Lung (tissue), 12 donors: Measurements from ENCODE around the gene LUC7L2. TPM values are rescaled to one million over a fixed set of nuclear protein-coding genes. Genes with fewer than 3 reads are reported as not detected.

ENCODE experiments used
- ATAC-seq: fragments of 200-7000 bp; cut with Tn5 transposase; one replicate; pipeline ENCODE4 v1.9.1; 2020; ENCODE audit warnings: moderate number of reproducible peaks; ENCODE audit not compliant: insufficient read depth, low FRiP score
- DNase-seq, 3 donors: peaks; one replicate each; pipeline ENCODE4 v3.0.0-alpha.2; 2013 to 2017
- H3K27ac ChIP-seq, 2 donors: one replicate each; pipeline ENCODE4 v1.5.1; 2013; ENCODE audit warnings: mild to moderate bottlenecking in 2 of 2, moderate library complexity in 2 of 2, control low read depth in 1 of 2, inconsistent platforms in 1 of 2, low read depth in 1 of 2, low read length in 1 of 2
- H3K27me3 ChIP-seq, 3 donors: one replicate each; pipeline ENCODE4 v1.5.1; 2013; ENCODE audit warnings: low read length in 2 of 3; ENCODE audit not compliant: control insufficient read depth in 3 of 3, insufficient read depth in 3 of 3
- H3K36me3 ChIP-seq, 4 donors: one replicate each; pipeline ENCODE4 v1.5.1; 2013; ENCODE audit warnings: low read length in 4 of 4, mild to moderate bottlenecking in 1 of 4, moderate library complexity in 1 of 4; ENCODE audit not compliant: control insufficient read depth in 4 of 4, insufficient read depth in 4 of 4
- H3K4me1 ChIP-seq, 5 donors: one replicate each; pipeline ENCODE4 v1.5.1; 2013; ENCODE audit warnings: low read length in 5 of 5, mild to moderate bottlenecking in 2 of 5, moderate library complexity in 1 of 5; ENCODE audit not compliant: control insufficient read depth in 5 of 5, insufficient read depth in 5 of 5
- H3K4me3 ChIP-seq: one replicate; pipeline ENCODE4 v1.5.1; 2013; ENCODE audit warnings: mild to moderate bottlenecking, control low read depth, moderate library complexity
- H3K9ac ChIP-seq, 2 donors: one replicate each; pipeline ENCODE4 v1.5.1; 2013; ENCODE audit warnings: low read length in 2 of 2, control low read depth in 1 of 2; ENCODE audit not compliant: insufficient read depth in 1 of 2
- H3K9me3 ChIP-seq, 4 donors: one replicate each; pipeline ENCODE4 v1.5.1; 2013; ENCODE audit warnings: low read length in 3 of 4, mild to moderate bottlenecking in 1 of 4, moderate library complexity in 1 of 4; ENCODE audit not compliant: control insufficient read depth in 4 of 4, insufficient read depth in 3 of 4
- WGBS, 2 donors: extraction: QIAGEN DNeasy Blood & Tissue Kit; methylation state at CpG; one replicate each; pipeline ENCODE4 v1.1.7; 2013; 5-methylcytosine and 5-hydroxymethylcytosine counted together
- polyA plus RNA-seq, 2 donors: library from polyadenylated mRNA; stranded (reverse); fragments of 200-250 nt; gene quantifications; one replicate each; pipeline ENCODE4 v1.2.1, GENCODE V29; 2013
- total RNA-seq, 2 donors: library from RNA; depleted of rRNA in 1 of 2; stranded (reverse); fragments of >200 nt in 1 of 2; gene quantifications; one replicate each; pipeline ENCODE4 v1.2.1, GENCODE V29; 2014 to 2021
- TF ChIP-seq, protein P1 (sequence below): IDR thresholded peaks from 2 replicates; pipeline ENCODE4 v1.5.1; 2012; ENCODE audit warnings: mild to moderate bottlenecking; ENCODE audit errors: control extremely low read depth, extremely low read depth
- donor health status: control.
- donor health status: control.
- donor health status: Bipolar disorder and iron deficiency.
- donor health status: healthy.
- donor health status: DM: yes; HTN: yes; CAD: no.

Gene LUC7L2
- total and polyA plus RNA-seq, 4 donors = 35.1 to 95.4 (median 67.3) TPM

DNA sequence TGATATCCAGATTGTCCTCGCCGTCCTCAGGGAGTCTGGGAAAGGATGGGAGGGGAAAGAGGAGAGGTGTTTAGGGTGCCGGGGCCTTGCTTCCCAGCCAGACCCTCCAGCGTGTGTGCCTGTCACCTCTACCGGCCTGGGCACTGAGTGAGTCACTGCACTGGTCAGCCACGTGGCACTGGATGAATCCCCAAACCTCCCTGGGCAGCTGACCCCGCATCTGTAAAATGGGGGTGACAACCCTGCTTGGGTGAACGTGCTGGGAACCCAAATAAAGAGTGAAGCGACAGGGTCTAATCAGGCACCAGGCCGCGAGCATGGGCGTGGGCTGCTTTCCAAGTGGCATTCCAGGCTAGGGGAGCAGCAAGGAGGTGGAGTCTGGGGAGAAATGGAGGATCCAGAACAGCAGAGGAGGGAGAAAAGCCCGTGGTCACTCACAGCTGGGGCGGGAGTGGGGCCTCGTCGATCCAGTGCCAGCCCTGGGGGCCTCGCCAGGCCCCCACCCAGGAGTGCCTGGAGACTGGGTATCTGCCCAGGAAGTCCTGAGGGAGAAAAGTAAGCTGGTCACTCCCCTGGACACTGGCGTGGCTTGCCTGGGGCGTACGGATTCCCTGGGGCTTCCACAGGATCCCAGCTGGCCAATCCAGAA lies 94.1 kb downstream of the LUC7L2 start:
- ATAC-seq = no peak
- no peak overlapping the region for H3K27ac ChIP-seq
- DNase-seq = peak; percentile 17 to 46 (median 45)
- 69 to 71% methylated on average over 20 of the region's 20 CpGs for WGBS, 2 donors
- no peaks in the 10 kb centered on the region for H3K9me3 ChIP-seq
- H3K9ac ChIP-seq = no peak overlapping the region
- peaks cover 0 to 2% (median 0%) of the 10 kb centered on the region in 5 donors for H3K4me1 ChIP-seq
- H3K4me3 ChIP-seq = no peak overlapping the region
- H3K27me3 ChIP-seq = no peaks in the 10 kb centered on the region
- TF ChIP-seq, protein P1, sequence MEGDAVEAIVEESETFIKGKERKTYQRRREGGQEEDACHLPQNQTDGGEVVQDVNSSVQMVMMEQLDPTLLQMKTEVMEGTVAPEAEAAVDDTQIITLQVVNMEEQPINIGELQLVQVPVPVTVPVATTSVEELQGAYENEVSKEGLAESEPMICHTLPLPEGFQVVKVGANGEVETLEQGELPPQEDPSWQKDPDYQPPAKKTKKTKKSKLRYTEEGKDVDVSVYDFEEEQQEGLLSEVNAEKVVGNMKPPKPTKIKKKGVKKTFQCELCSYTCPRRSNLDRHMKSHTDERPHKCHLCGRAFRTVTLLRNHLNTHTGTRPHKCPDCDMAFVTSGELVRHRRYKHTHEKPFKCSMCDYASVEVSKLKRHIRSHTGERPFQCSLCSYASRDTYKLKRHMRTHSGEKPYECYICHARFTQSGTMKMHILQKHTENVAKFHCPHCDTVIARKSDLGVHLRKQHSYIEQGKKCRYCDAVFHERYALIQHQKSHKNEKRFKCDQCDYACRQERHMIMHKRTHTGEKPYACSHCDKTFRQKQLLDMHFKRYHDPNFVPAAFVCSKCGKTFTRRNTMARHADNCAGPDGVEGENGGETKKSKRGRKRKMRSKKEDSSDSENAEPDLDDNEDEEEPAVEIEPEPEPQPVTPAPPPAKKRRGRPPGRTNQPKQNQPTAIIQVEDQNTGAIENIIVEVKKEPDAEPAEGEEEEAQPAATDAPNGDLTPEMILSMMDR = no peak
- no peaks in the 10 kb centered on the region for H3K36me3 ChIP-seq

DNA sequence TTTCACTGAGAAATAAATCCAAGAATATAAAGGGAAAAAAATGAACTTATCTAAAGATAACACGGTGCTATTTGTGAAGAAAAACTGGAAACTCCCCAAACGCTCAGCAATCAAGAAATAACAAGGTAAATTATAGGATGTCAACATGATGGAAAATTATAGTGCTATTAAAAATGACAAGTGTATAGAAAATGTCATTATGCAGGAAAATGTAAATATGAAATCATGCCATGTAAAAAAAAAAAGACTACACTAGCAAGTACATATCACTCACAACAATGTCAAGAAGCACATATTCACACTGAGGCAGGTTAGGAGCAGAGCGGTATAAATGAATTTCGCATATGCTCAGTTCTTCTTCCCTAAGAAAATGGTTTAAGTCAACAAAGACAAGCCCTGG lies 96.1 kb downstream of the LUC7L2 start:
- no peaks in the 10 kb centered on the region for H3K36me3 ChIP-seq
- no peaks in the 10 kb centered on the region for H3K9me3 ChIP-seq
- no peak overlapping the region for H3K27ac ChIP-seq
- no peaks in the 10 kb centered on the region for H3K27me3 ChIP-seq
- no peak for DNase-seq
- no peak overlapping the region for H3K4me3 ChIP-seq
- TF ChIP-seq, protein P1 = no peak
- no peak overlapping the region for H3K9ac ChIP-seq
- 92 to 96% methylated on average over 4 of the region's 4 CpGs for whole genome bisulfite sequencing, 2 donors
- peaks cover 0 to 2% (median 0%) of the 10 kb centered on the region in 5 donors for H3K4me1 ChIP-seq
- no peak for ATAC-seq

DNA sequence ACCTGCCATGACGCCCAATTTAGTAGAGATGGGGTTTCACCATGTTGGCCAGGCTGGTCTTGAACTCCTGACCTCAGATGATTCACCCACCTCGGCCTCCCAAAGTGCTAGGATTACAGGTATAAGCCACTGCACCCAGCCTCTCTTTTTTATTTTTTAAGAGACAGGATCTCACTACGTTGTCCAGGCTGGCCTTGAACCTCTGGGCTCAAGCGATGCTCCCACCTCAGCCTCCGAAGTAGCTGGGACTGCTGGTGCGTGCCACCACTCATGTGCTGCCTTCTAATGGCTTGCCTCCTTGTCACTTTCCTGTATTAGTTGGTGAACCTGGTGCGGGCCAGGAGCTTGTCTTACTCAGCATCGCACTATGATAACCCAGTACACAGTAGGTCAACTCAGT lies 96.8 kb downstream of the LUC7L2 start:
- H3K9me3 ChIP-seq = no peaks in the 10 kb centered on the region
- no peak overlapping the region for H3K27ac ChIP-seq
- TF ChIP-seq, protein P1 = no peak
- H3K36me3 ChIP-seq = no peaks in the 10 kb centered on the region
- peaks cover 0 to 2% (median 0%) of the 10 kb centered on the region in 5 donors for H3K4me1 ChIP-seq
- ATAC-seq = no peak
- no peaks in the 10 kb centered on the region for H3K27me3 ChIP-seq
- no peak overlapping the region for H3K4me3 ChIP-seq
- WGBS, 2 donors = 94 to 96% methylated on average over 8 of the region's 8 CpGs
- no peak for DNase-seq
- H3K9ac ChIP-seq = no peak overlapping the region
